ENCODE results near the gene KNL1.

Gene KNL1

GRCh38 chr15:40590667-40591050 is 3.4 kb upstream of the KNL1 start:
- no peaks in the 10 kb centered on the region for H3K36me3 ChIP-seq (ENCODE audit: insufficient read depth, low read length)
- peaks cover 34% of the 10 kb centered on the region for H3K4me1 ChIP-seq (ENCODE audit: insufficient read depth, low read length, severe bottlenecking)
- H3K4me2 ChIP-seq (ENCODE audit: low read length), result peak overlapping the region; percentile 76
- peak overlapping the region; percentile 72; the same call in 1 of the 2 replicates for H2AFZ ChIP-seq (ENCODE audit: low read length)
- H3K27ac ChIP-seq (ENCODE audit: low read depth, low read length, poor library complexity, severe bottlenecking), result peak overlapping the region; percentile 26
- no peaks in the 10 kb centered on the region for H3K9me2 ChIP-seq (ENCODE audit: low read depth, low read length)
- H4K20me1 ChIP-seq (ENCODE audit: insufficient read depth, low read length), result no peaks in the 10 kb centered on the region
- H3K9me3 ChIP-seq (ENCODE audit: low read length), result no peaks in the 10 kb centered on the region
- no peaks in the 10 kb centered on the region for H3K27me3 ChIP-seq (ENCODE audit: insufficient read depth, low read length)
- H3K4me3 ChIP-seq (ENCODE audit: low read depth, low read length, poor library complexity, severe bottlenecking), result peak overlapping the region; percentile 62
- peaks cover 11% of the 10 kb centered on the region for H3K79me2 ChIP-seq (ENCODE audit: insufficient read depth, low read length)
- TF ChIP-seq EZH2 (IDR thresholded peaks at IDR 0.05; ENCODE audit: borderline replicate concordance, low read length), result no peak
- TF ChIP-seq, protein P1, sequence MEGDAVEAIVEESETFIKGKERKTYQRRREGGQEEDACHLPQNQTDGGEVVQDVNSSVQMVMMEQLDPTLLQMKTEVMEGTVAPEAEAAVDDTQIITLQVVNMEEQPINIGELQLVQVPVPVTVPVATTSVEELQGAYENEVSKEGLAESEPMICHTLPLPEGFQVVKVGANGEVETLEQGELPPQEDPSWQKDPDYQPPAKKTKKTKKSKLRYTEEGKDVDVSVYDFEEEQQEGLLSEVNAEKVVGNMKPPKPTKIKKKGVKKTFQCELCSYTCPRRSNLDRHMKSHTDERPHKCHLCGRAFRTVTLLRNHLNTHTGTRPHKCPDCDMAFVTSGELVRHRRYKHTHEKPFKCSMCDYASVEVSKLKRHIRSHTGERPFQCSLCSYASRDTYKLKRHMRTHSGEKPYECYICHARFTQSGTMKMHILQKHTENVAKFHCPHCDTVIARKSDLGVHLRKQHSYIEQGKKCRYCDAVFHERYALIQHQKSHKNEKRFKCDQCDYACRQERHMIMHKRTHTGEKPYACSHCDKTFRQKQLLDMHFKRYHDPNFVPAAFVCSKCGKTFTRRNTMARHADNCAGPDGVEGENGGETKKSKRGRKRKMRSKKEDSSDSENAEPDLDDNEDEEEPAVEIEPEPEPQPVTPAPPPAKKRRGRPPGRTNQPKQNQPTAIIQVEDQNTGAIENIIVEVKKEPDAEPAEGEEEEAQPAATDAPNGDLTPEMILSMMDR (IDR thresholded peaks at IDR 0.05; ENCODE audit: low read length), result no peak
- H3K9ac ChIP-seq (ENCODE audit: low read length), result peak overlapping the region; percentile 43; the same call in 1 of the 2 replicates
- peaks cover 10% of the 10 kb centered on the region for H3F3A ChIP-seq (ENCODE audit: insufficient read depth, low read length)

- H3K9ac ChIP-seq (ENCODE audit: low read length), result no peak overlapping the region
- no peak for TF ChIP-seq EZH2 (IDR thresholded peaks at IDR 0.05; ENCODE audit: borderline replicate concordance, low read length)
- TF ChIP-seq, protein P1 (IDR thresholded peaks at IDR 0.05; ENCODE audit: low read length), result no peak
- peak overlapping the region; percentile 62 for H3K4me3 ChIP-seq (ENCODE audit: low read depth, low read length, poor library complexity, severe bottlenecking)
These were observed 2.7 kb upstream of the KNL1 start for GRCh38 chr15:40591389-40591788.

GRCh38 chr15:40593165-40593564 is 884 bp upstream of the KNL1 start:
- Histone ChIP-seq H3K4me1 (ENCODE audit: insufficient read depth, low read length, severe bottlenecking) (peaks cover 47% of the 10 kb centered on the region), H2AFZ (ENCODE audit: low read length) (peak overlapping the region; percentile 57; the same call in 1 of the 2 replicates), H3K9me2 (ENCODE audit: low read depth, low read length) (no peaks in the 10 kb centered on the region), H3K27me3 (ENCODE audit: insufficient read depth, low read length) (no peaks in the 10 kb centered on the region), H3K79me2 (ENCODE audit: insufficient read depth, low read length) (peaks cover 36% of the 10 kb centered on the region), H3K9ac (ENCODE audit: low read length) (no peak overlapping the region; the same call in 1 of the 2 replicates), H3K4me2 (ENCODE audit: low read length) (peak overlapping the region; percentile 99), H3K36me3 (ENCODE audit: insufficient read depth, low read length) (no peaks in the 10 kb centered on the region; the same call in 1 of the 2 replicates), H3K9me3 (ENCODE audit: low read length) (no peaks in the 10 kb centered on the region), H3F3A (ENCODE audit: insufficient read depth, low read length) (peaks cover 10% of the 10 kb centered on the region), H3K4me3 (ENCODE audit: low read depth, low read length, poor library complexity, severe bottlenecking) (peak overlapping the region; percentile 80), H3K27ac (ENCODE audit: low read depth, low read length, poor library complexity, severe bottlenecking) (peak overlapping the region; percentile 51), H4K20me1 (ENCODE audit: insufficient read depth, low read length) (no peaks in the 10 kb centered on the region)
- no peak for TF ChIP-seq EZH2 (IDR thresholded peaks at IDR 0.05; ENCODE audit: borderline replicate concordance, low read length)
- TF ChIP-seq, protein P1 (IDR thresholded peaks at IDR 0.05; ENCODE audit: low read length), result no peak

More at GRCh38 chr15:40591389-40591788, 2.7 kb upstream of the KNL1 start:
- H3K9me3 ChIP-seq (ENCODE audit: low read length), result no peaks in the 10 kb centered on the region
- peak overlapping the region; percentile 76 for H3K4me2 ChIP-seq (ENCODE audit: low read length)
- H2AFZ ChIP-seq (ENCODE audit: low read length), result no peak overlapping the region
- no peaks in the 10 kb centered on the region for H3K27me3 ChIP-seq (ENCODE audit: insufficient read depth, low read length)
- no peaks in the 10 kb centered on the region for H4K20me1 ChIP-seq (ENCODE audit: insufficient read depth, low read length)
- H3K4me1 ChIP-seq (ENCODE audit: insufficient read depth, low read length, severe bottlenecking), result peaks cover 42% of the 10 kb centered on the region
- peak overlapping the region; percentile 31 for H3K27ac ChIP-seq (ENCODE audit: low read depth, low read length, poor library complexity, severe bottlenecking)
- H3K36me3 ChIP-seq (ENCODE audit: insufficient read depth, low read length), result no peaks in the 10 kb centered on the region
- no peaks in the 10 kb centered on the region for H3K9me2 ChIP-seq (ENCODE audit: low read depth, low read length)
- peaks cover 10% of the 10 kb centered on the region for H3F3A ChIP-seq (ENCODE audit: insufficient read depth, low read length)
- H3K79me2 ChIP-seq (ENCODE audit: insufficient read depth, low read length), result peaks cover 18% of the 10 kb centered on the region
